RWPE2 (cell line): ENCODE results near the gene PLXNA4.

Source experiments
- ATAC-seq: fragments of 200-7000 bp; cut with Tn5 transposase; 3 replicates; pipeline ENCODE4 v1.9.1; 2021; ENCODE audit warnings: low read depth
- DNase-seq: peaks from one replicate; pipeline ENCODE4 v3.0.0-alpha.2; 2020; ENCODE audit warnings: low spot score
- H3K27ac ChIP-seq: fragments of 450-650 bp; 2 replicates; pipeline ENCODE4 v1.5.1; 2017; ENCODE audit warnings: mild to moderate bottlenecking; ENCODE audit not compliant: poor library complexity, severe bottlenecking
- H3K27me3 ChIP-seq: fragments of 250-450 bp; sonication (Bioruptor Pico); 2 replicates; pipeline ENCODE4 v1.5.1; 2021; ENCODE audit warnings: mild to moderate bottlenecking, moderate library complexity; ENCODE audit not compliant: insufficient read depth, poor library complexity, severe bottlenecking
- H3K36me3 ChIP-seq: fragments of 250-450 bp; sonication (Bioruptor Pico); 2 replicates; pipeline ENCODE4 v1.5.1; 2020; ENCODE audit warnings: low read depth, mild to moderate bottlenecking, moderate library complexity
- H3K4me1 ChIP-seq: fragments of 250-450 bp; sonication (Bioruptor Pico); 2 replicates; pipeline ENCODE4 v1.5.1; 2021; ENCODE audit warnings: mild to moderate bottlenecking, moderate library complexity; ENCODE audit not compliant: insufficient read depth, poor library complexity, severe bottlenecking
- H3K4me3 ChIP-seq: fragments of 250-450 bp; sonication (Bioruptor Pico); 2 replicates; pipeline ENCODE4 v1.5.1; 2021; ENCODE audit warnings: mild to moderate bottlenecking, moderate library complexity; ENCODE audit not compliant: severe bottlenecking
- H3K9me3 ChIP-seq: fragments of 250-450 bp; sonication (Bioruptor Pico); 2 replicates; pipeline ENCODE4 v1.5.1; 2021; ENCODE audit warnings: mild to moderate bottlenecking, moderate library complexity; ENCODE audit not compliant: severe bottlenecking
- CTCF ChIP-seq: fragments of 450-650 bp; IDR thresholded peaks from one replicate; pipeline ENCODE4 v1.5.1; 2017; ENCODE audit warnings: mild to moderate bottlenecking, moderate library complexity; ENCODE audit not compliant: poor library complexity, severe bottlenecking

PLXNA4 gene

GRCh38 chr7:132438926-132439325 lies 137.3 kb downstream of the PLXNA4 start:
- Histone ChIP-seq H3K27ac (no peak overlapping the region), H3K27me3 (peaks cover 41% of the 10 kb centered on the region), H3K36me3 (no peaks in the 10 kb centered on the region), H3K4me3 (no peak overlapping the region), H3K4me1 (no peaks in the 10 kb centered on the region), H3K9me3 (no peaks in the 10 kb centered on the region)
- DNase-seq (no peak), ATAC-seq (no peak)
- no peak for TF ChIP-seq CTCF

- Histone ChIP-seq H3K4me3 (no peak overlapping the region), H3K9me3 (no peaks in the 10 kb centered on the region), H3K27me3 (peaks cover 37% of the 10 kb centered on the region), H3K36me3 (no peaks in the 10 kb centered on the region), H3K4me1 (no peaks in the 10 kb centered on the region), H3K27ac (no peak overlapping the region)
- no peak for ATAC-seq
- no peak for TF ChIP-seq CTCF
- DNase-seq = no peak
Observed at GRCh38 chr7:132437730-132438129, 138.5 kb downstream of the PLXNA4 start.

GRCh38 chr7:132436121-132436520 lies 140.1 kb downstream of the PLXNA4 start:
- Histone ChIP-seq H3K27ac (no peak overlapping the region), H3K36me3 (no peaks in the 10 kb centered on the region), H3K9me3 (no peaks in the 10 kb centered on the region), H3K4me1 (peaks cover 4% of the 10 kb centered on the region), H3K4me3 (no peak overlapping the region), H3K27me3 (peaks cover 32% of the 10 kb centered on the region)
- no peak for ATAC-seq
- no peak for TF ChIP-seq CTCF
- DNase-seq = no peak

- Histone ChIP-seq H3K4me1 (peaks cover 10% of the 10 kb centered on the region), H3K36me3 (no peaks in the 10 kb centered on the region), H3K9me3 (no peaks in the 10 kb centered on the region), H3K27ac (no peak overlapping the region), H3K4me3 (no peak overlapping the region), H3K27me3 (peaks cover 24% of the 10 kb centered on the region)
- TF ChIP-seq CTCF = no peak
- DNase-seq (no peak), ATAC-seq (no peak)
Observed at GRCh38 chr7:132435016-132435990, 141.0 kb downstream of the PLXNA4 start.

GRCh38 chr7:132434041-132434440 lies 142.2 kb downstream of the PLXNA4 start:
- peaks cover 11% of the 10 kb centered on the region for H3K4me1 ChIP-seq
- ATAC-seq (no peak), DNase-seq (no peak)
- no peak overlapping the region for H3K4me3 ChIP-seq
- TF ChIP-seq CTCF = no peak
- no peaks in the 10 kb centered on the region for H3K9me3 ChIP-seq
- H3K27ac ChIP-seq = no peak overlapping the region
- H3K36me3 ChIP-seq = no peaks in the 10 kb centered on the region
- H3K27me3 ChIP-seq = peaks cover 20% of the 10 kb centered on the region
